IPS-NIHi7 (cell line): ENCODE results near the gene NOX5.

Source experiments
- DNase-seq: peaks from one replicate; pipeline ENCODE4 v3.0.0; 2012; ENCODE audit warnings: mixed read lengths; ENCODE audit errors: extremely low spot score

Gene NOX5

DNA sequence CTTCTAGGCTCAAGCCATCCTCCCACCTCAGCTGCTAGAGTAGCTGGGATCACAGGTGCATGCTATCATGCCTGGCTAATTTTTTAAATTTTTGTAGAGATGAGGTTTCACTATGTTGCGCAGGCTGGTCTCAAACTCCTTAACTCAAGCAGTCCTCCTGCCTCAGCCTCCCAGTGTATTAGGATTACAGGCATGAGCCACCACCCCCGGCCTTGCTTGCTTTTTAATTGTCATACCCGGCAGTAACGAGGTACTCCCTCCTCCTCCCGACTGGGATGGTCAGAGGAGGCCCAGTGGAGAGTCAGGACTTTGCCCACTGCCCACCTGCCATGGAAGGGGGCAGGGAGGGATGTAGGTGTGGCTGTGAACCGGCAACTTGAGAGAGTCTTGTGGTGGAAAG lies 4.5 kb downstream of the NOX5 start:
- DNase-seq, result no peak

DNA sequence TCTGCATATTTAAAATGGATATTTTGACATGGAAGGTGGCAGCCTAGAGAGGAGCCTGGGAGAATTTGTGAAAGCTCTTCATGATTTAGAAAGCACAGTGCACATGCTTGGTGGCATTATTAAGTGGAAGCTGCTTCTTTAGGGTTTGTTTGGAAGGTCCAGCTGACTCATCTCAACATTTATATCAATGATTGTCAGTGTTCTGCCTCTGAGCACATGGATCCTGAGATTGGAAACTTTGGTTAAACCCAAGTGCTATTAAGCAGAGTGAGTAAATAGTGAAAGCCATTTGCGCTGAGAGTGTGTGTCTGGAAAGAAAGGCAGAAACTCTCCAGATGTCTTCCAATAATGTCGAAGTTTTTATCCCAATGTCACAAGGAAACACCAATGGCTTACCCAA lies 7.4 kb downstream of the NOX5 start:
- no peak for DNase-seq

DNA sequence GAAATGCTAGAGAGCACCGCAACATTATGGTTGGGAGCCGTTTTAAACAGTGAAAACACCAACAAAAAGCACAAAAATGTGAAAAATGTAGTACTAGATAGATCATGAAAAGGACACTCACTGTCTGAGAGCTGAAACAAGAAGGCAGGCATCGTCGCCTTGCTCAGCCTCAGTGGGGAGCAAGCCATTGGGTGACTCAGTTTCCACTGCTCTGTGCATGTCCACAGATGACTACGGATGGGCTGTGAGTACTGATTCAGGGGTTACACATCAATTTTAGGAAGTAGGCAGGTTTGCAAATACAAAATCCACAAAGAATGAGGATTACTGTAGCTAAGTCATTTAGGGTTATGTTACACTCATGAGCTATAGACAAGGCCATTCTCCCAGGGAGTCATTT lies 10.8 kb downstream of the NOX5 start:
- DNase-seq, result no peak

DNA sequence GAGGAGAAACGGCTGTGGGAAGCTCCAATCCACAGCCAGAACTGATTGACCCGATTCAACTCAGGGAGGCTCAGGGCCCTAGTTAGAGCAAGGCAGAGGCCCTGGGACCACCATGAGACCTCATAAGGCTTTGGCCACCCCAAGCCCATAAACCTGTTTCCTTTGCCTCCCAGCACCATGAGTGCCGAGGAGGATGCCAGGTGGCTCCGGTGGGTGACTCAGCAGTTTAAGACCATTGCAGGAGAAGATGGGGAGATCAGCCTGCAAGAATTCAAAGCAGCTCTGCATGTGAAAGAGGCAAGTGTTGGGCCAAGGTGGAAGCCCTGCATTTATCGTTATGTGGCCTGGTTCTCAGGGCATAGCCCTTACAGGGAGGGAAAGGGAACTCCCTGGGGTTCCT lies 11.9 kb downstream of the NOX5 start:
- no peak for DNase-seq

DNA sequence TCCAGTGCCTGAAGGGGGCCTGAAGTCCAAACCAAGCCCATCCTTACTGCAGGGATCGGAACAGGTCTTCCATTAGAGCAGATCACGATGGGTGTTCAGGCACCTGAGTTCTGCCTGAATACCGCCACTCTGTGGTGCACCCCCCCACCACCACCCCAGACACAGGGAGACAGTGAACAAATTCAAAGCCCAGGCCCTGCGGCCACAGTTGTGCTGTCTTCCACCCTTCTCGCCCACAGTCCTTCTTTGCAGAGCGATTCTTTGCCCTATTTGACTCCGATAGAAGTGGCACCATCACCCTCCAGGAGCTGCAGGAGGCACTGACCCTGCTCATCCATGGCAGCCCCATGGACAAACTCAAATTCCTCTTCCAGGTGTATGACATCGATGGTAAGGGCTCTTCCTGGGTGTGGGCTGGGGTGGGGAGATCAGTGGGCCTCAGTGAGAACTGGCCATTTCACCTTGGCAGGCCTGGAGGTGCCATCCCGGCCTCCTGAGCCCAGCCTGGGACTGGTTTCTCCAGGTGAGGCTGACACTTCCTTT lies 13.6 kb downstream of the NOX5 start:
- DNase-seq, result no peak

DNA sequence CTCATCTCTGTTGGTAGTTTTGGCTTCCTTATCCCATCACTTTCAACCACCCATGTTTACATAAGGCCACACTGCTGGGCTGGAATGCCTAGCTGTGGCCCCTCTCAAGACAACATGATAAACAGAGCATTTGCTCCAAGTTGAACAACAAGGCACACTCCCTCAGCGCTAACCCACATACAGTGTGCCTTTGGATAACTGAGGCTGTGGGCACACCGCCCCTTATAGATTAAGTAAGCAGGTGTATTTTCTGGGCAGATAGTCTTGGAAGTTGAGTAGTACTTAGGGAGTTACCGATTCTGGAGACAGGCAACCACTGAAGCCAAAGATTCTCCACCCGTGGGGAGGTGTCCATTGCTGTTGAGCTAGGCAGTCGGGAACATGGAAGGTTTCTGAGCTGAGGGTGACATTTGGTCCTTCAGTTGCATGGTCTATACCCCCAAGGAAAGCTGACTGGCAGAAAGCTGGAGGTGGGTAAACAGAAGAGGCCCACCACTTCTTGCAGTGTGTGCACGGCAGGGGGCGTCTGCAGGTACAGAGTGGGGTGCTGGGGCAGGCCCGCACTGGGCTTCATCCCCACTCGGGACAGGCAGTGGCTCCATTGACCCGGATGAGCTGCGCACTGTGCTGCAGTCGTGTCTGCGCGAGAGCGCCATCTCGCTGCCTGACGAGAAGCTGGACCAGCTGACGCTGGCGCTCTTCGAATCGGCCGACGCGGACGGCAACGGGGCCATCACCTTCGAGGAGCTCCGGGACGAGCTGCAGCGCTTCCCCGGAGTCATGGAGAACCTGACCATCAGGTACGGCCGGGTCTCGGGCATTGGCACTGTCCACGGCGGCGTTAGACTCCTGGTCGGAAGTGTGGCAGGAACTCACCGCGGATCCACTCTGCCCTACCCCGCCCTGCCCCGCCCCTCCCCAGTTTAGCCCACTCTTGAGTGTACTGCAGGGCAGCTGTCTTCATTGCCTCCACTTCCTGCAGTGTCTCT lies 16.8 kb downstream of the NOX5 start:
- DNase-seq, result peak; percentile 86

DNA sequence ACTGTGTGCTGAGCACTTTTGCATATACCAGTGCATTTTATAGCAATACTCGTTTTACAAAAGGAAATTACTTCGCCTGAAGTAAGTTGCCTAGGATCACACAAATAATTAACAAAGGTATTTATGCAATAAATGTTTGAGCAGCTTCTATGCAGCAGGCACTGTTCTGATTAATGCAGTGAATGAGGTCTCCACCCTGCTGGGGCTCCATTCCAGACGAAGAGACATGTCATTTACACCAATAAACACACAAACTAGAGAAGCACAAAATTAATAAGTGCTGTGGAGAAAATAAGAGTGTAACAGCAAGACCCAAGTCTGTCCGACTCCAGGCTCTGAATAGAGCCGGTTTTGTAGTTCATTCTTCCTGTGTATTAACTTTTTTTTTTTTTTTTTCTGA lies 17.5 kb downstream of the NOX5 start:
- DNase-seq, result no peak

DNA sequence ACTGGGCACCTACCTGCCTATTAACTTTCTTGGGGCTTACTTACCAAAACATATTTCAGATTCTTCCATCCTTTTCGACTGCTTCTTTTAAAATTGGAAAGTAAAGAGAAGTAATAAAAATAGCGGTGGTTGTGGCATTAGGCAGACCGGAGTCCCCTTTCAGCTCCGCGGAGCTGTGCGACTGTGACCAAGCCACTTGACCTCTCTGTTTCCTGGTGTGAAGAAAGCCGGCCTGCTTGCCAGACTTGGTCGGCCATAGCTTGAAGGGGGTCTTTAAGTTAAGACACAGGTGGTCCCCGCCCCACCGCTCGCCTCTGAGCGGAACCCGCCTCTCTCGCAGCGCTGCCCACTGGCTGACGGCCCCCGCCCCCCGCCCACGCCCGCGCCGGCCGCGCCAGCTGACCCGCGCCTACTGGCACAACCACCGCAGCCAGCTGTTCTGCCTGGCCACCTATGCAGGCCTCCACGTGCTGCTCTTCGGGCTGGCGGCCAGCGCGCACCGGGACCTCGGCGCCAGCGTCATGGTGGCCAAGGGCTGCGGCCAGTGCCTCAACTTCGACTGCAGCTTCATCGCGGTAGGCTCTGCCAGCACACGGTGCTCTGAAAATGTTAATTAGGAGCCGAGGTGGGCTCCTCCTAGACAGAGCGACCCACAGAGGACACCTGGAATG lies 18.3 kb downstream of the NOX5 start:
- no peak for DNase-seq

DNA sequence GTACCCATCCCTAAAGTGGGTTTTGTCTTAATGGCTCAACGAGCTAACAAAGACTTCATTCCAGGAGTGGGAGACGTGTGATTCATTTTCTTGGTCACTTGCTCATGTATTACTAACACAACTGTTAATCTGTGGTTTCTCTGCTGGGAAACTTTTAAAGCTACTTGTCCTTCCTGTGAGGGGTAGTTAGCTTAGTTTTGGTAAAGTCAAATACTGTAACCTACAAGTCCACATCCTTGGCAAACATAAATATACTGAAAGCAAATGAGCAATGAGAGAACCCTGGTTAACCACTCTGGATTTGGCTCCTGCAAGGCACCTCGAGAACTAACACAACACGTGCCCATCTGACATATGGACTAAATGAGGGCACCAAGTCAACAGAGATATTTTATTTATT lies 19.9 kb downstream of the NOX5 start:
- no peak for DNase-seq

DNA sequence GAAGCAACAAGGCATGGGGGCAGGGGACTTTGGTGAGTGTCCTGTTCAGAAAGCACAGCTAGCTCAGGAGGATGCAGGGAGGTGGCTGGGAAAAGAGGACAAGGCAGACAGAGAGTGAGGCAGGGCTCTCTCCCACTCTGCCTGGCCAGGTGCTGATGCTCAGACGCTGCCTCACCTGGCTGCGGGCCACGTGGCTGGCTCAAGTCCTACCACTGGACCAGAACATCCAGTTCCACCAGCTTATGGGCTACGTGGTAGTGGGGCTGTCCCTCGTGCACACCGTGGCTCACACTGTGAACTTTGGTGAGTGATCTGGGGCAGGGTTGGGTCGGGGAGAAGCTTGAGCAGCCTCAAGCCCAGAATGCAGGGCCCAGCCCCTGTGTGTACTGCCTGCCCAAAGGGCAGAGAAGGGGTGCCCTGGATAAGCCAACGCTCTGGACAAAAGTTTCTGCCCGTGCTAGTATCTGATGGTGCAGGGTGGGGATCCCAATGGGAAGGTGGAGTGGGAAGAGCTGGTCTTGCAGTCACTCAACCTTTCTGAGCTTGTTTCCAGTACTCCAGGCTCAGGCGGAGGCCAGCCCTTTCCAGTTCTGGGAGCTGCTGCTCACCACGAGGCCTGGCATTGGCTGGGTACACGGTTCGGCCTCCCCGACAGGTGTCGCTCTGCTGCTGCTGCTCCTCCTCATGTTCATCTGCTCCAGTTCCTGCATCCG lies 20.9 kb downstream of the NOX5 start:
- DNase-seq, result peak; percentile 83

DNA sequence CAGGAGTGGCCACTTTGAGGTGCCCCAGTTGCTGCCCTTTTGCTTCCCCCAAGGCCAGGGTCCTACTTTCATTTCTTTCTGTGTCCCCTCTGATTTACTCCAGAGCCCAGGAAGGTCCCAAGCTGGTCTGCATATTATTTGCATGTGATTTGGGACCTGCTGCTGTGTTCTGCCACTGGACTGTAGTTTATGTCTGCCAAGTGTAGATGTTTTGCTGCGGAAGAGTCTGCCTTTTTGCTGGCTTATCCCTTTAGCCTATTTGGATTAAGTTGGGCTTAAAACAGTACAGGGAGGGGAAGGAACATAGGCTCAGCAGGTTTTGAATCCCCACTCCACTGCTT lies 21.4 kb downstream of the NOX5 start:
- no peak for DNase-seq

DNA sequence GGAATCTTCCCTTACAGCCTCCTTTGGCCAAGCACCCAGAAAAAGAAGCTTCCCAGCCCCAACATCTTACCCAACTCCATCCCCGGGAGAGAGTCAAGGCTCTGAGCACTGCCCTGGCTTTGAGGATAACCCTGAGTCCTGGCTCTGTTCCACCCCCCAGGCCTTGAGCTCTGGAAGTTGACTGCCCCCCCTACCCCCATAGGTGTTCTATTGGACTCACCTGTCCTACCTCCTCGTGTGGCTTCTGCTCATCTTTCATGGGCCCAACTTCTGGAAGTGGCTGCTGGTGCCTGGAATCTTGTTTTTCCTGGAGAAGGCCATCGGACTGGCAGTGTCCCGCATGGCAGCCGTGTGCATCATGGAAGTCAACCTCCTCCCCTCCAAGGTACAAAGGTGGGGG lies 22.3 kb downstream of the NOX5 start:
- DNase-seq, result no peak

DNA sequence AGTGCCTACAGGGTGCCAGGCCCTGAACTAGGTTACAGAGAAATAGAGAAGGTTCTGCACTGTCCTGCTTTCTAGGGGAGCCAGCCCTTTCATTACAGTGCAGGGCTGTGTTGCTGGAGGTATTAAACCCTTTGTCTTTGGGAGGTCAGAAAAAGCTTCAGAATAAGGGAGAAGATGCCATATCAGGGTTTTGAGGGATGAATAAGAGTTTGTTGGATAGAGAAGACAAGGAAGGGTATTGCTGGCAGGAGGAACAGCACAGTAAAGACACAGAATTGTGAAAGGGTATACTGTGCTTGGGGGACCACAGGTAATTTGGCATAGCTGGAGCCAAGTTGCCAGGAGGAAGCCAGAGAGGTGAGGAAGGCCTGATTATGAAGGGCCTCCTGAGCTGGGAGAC lies 23.0 kb downstream of the NOX5 start:
- DNase-seq, result no peak

DNA sequence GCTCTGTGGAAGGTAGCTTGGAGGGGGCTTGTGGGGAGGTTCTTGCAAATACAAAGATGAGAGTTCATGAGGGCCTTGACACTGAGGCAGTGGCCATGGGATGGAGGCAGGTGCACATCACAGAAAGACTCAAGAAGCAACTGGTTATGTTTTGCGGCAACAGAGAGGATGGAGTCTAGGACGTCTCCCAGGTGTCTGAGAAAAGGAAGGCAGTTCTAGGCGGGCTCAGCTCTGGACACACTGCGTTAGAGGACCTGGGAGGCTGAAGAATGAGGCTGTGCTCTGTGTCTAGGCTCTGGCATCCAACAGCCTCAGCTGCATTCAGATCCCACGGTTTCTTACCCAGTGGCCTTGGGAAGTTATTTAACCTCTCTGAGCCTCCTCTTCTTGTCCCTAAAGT lies 23.5 kb downstream of the NOX5 start:
- no peak for DNase-seq

DNA sequence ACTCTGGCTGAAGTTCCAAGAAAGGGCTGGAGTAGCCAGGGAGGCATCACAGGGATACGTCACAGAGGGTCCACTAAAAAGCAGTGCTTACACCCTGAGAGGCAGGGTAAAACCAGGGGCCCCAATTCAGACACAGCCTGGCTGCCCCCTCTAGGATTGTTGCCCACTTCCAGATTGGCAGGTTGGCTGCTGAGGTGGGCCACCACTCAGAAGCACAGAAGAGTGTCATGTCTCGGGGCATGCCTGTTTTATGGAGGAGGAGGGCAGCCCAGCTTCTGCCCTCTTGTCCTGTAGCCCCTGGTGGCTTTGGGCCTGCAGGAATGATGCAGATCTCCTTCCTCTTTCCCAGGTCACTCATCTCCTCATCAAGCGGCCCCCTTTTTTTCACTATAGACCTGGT lies 24.0 kb downstream of the NOX5 start:
- no peak for DNase-seq

DNA sequence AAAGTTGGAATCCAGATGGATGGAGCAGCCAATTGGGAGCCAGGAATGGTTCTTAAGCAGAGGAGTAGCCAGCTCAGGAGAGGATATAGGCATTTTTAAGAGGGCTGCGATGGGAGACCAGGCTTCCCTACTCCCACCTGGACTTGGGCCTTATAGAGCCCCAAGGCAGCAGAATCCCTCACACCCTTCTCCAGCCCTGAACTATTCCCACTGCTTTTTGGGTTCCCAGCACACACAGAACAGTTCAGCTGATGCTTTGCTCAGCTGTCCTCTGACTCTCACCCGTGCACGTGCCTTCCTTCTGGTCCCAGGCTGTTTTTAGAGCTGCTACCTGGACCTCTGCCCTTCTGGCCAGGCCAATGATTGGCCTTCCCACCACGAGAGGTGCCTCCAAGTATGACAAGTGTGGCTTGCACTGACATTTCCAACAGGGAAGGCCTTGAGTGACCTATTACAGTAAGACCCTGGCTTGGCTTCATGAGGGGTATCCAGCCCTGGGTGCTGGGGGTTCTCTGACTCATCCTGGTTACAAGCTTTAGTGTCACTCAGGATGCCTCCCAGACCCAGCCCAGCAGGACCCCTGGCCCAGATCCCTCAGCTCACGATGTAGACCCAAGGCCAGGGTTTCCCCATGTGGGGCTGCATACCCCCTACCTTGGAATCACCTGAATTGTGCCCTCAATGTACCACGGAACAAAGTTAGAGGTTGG lies 25.2 kb downstream of the NOX5 start:
- no peak for DNase-seq

DNA sequence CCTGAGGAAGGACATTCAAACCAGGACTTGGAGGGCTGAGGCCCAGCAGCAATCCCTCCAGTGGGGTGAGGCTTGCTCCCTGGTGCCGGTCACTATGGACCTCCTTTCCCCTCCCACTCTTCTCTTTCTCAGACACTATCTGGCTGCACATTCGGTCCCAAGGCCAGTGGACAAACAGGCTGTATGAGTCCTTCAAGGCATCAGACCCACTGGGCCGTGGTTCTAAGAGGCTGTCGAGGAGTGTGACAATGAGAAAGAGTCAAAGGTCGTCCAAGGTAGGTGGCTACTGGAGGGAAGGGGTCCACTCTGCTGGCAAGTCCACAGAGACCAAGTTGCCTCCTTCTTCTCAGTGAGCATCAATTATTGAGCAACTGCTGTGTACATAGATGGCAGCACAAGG lies 28.0 kb downstream of the NOX5 start:
- no peak for DNase-seq

DNA sequence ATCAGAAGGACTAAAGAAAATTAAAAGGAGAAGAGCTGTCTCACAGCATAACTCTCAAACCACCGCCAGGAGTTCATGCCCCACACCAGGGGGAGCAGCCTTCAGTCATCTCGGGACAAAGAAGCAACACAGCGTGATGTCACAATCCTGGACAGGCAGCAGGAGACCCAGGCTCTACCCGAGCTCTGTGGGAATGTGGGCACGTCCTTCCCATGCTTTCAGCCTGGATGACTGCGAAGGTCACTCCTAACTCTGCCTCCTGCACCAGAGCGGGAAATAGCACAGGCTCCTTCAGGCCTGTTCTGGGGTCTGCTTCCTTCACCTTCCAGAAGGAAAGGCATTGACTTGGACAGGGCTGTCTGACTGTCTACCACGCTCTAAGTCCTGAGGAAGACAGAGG lies 31.3 kb downstream of the NOX5 start:
- peak; percentile 25 for DNase-seq

DNA sequence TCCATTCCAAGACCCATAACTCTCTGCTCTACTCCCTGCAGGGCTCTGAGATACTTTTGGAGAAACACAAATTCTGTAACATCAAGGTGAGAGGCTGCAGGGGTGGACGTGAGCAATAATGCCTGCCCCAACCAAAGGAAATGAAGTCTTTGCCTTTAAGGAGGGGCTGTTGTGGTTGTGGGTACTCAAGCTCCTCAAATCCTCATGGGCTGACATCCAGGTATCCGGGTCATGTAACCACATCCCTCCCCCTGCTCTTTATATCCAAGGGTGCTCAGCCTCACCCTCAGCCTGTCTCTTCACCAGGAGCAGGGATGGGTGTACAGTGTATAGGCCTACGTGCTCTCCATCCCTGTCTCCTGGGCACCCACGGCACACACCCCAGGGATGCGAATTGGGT lies 32.3 kb downstream of the NOX5 start:
- DNase-seq, result no peak

DNA sequence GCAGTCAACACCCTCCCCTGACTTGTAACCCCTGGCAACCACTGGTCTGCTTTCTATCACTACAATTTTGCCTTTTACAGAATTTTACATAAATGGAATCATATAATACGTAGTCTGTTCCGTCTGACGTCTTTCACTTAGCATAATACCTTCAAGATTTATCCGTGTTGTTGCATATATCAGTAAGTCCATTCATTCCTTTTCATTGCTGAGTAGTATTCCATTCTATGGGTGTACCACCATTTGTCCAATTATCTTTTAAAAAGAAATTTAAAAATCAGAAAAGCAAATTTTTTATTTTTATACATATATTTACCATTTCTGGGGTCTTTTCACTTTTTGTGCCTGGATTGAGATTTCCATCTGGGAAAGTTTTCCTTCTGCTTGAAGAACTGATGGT lies 35.5 kb downstream of the NOX5 start:
- DNase-seq, result no peak

DNA sequence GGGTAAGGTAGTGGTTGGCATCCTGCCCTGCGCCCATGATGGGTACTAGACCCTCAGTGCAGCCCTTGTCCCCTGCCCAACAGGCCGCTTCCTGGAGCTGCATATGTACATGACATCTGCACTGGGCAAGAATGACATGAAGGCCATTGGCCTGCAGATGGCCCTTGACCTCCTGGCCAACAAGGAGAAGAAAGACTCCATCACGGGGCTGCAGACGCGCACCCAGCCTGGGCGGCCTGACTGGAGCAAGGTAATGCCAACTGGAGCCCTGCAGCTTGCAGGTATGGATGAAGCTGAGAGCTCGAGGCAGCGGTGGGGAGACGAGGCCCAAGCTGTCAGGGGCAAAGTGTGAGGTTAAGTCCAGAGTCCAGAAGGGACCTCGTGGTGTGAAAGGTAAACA lies 40.8 kb downstream of the NOX5 start:
- DNase-seq, result no peak

DNA sequence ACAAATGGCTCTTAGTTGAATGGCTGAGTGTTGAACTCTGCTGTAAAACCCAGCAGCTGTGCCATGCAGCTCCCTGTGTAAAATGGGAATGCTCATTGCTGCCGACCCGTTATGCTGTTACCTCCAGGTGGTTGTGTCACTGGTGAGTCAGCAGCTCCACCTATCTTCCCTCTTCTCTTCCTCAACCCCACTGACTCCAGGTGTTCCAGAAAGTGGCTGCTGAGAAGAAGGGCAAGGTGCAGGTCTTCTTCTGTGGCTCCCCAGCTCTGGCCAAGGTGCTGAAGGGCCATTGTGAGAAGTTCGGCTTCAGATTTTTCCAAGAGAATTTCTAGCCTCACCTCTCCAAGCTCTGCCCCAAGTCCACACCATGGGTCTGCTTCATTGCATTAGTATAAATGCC lies 41.9 kb downstream of the NOX5 start:
- DNase-seq, result peak; percentile 40
